ENCODE data around the gene ATL1. TPM values are rescaled to one million over a fixed set of nuclear protein-coding genes. Genes with fewer than 3 reads are reported as not detected.
A peak's percentile ranks its signal among the peaks of the same experiment; 100 is the strongest.

Gene ATL1
- total and polyA plus RNA-seq, 2 of the 13 experiments (the other 11 are each of a cell fraction or from before 2014, with no cell fraction given) = 0.60 to 0.65 TPM

GRCh38 chr14:50531595-50532501, 28.1 kb upstream of the ATL1 start (continued):
- TF ChIP-seq JUNB (CRISPR knock-in tag; IDR thresholded peaks at IDR 0.05; ENCODE audit: borderline replicate concordance) (no peak), ZNF230 (CRISPR knock-in tag; IDR thresholded peaks at IDR 0.05) (no peak), RORA (CRISPR knock-in tag; IDR thresholded peaks at IDR 0.05) (no peak), ONECUT2 (CRISPR knock-in tag; IDR thresholded peaks at IDR 0.05) (no peak), NR2C2 (CRISPR knock-in tag; IDR thresholded peaks at IDR 0.05; ENCODE audit: borderline replicate concordance) (no peak), IRF9 (CRISPR knock-in tag; IDR thresholded peaks at IDR 0.05; ENCODE audit: borderline replicate concordance) (0 out of 2 replicates have a peak, but pooled peaks have one; percentile 4), SNAPC4 (CRISPR knock-in tag; IDR thresholded peaks at IDR 0.05) (0 out of 2 replicates have a peak, but pooled peaks have one; percentile 30), ZNF562 (CRISPR knock-in tag; IDR thresholded peaks at IDR 0.05; ENCODE audit: borderline replicate concordance) (no peak), HOXA3 (CRISPR knock-in tag; IDR thresholded peaks at IDR 0.05) (no peak), ZNF484 (CRISPR knock-in tag; IDR thresholded peaks at IDR 0.05; ENCODE audit: borderline replicate concordance, low read depth) (no peak), RBM22 (optimal IDR thresholded peaks at IDR 0.05; ENCODE audit: low read length) (no peak)
- TF ChIP-seq, protein P1, sequence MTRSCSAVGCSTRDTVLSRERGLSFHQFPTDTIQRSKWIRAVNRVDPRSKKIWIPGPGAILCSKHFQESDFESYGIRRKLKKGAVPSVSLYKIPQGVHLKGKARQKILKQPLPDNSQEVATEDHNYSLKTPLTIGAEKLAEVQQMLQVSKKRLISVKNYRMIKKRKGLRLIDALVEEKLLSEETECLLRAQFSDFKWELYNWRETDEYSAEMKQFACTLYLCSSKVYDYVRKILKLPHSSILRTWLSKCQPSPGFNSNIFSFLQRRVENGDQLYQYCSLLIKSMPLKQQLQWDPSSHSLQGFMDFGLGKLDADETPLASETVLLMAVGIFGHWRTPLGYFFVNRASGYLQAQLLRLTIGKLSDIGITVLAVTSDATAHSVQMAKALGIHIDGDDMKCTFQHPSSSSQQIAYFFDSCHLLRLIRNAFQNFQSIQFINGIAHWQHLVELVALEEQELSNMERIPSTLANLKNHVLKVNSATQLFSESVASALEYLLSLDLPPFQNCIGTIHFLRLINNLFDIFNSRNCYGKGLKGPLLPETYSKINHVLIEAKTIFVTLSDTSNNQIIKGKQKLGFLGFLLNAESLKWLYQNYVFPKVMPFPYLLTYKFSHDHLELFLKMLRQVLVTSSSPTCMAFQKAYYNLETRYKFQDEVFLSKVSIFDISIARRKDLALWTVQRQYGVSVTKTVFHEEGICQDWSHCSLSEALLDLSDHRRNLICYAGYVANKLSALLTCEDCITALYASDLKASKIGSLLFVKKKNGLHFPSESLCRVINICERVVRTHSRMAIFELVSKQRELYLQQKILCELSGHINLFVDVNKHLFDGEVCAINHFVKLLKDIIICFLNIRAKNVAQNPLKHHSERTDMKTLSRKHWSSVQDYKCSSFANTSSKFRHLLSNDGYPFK (CRISPR knock-in tag; IDR thresholded peaks at IDR 0.05; ENCODE audit: borderline replicate concordance) = no peak
- TF ChIP-seq, protein P2, sequence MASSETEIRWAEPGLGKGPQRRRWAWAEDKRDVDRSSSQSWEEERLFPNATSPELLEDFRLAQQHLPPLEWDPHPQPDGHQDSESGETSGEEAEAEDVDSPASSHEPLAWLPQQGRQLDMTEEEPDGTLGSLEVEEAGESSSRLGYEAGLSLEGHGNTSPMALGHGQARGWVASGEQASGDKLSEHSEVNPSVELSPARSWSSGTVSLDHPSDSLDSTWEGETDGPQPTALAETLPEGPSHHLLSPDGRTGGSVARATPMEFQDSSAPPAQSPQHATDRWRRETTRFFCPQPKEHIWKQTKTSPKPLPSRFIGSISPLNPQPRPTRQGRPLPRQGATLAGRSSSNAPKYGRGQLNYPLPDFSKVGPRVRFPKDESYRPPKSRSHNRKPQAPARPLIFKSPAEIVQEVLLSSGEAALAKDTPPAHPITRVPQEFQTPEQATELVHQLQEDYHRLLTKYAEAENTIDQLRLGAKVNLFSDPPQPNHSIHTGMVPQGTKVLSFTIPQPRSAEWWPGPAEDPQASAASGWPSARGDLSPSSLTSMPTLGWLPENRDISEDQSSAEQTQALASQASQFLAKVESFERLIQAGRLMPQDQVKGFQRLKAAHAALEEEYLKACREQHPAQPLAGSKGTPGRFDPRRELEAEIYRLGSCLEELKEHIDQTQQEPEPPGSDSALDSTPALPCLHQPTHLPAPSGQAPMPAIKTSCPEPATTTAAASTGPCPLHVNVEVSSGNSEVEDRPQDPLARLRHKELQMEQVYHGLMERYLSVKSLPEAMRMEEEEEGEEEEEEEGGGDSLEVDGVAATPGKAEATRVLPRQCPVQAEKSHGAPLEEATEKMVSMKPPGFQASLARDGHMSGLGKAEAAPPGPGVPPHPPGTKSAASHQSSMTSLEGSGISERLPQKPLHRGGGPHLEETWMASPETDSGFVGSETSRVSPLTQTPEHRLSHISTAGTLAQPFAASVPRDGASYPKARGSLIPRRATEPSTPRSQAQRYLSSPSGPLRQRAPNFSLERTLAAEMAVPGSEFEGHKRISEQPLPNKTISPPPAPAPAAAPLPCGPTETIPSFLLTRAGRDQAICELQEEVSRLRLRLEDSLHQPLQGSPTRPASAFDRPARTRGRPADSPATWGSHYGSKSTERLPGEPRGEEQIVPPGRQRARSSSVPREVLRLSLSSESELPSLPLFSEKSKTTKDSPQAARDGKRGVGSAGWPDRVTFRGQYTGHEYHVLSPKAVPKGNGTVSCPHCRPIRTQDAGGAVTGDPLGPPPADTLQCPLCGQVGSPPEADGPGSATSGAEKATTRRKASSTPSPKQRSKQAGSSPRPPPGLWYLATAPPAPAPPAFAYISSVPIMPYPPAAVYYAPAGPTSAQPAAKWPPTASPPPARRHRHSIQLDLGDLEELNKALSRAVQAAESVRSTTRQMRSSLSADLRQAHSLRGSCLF (CRISPR knock-in tag; IDR thresholded peaks at IDR 0.05; ENCODE audit: borderline replicate concordance) = no peak

All from HepG2 (cell line).